HEK293 (cell line): Measurements from ENCODE around the gene NOTCH3.
A peak's percentile ranks its signal among the peaks of the same experiment; 100 is the strongest.

ENCODE experiments used
- CTCF ChIA-PET: fragments of 350-600 bp; formaldehyde crosslinking; extraction: SDS; loops from one replicate; lab custom pipeline; 2021; ENCODE audit warnings: antibody characterized with exemption; lab: Yijun Ruan, JAX
- POLR2A ChIA-PET: fragments of 300-600 bp; formaldehyde crosslinking; extraction: SDS; loops from one replicate; lab custom pipeline; 2020; ENCODE audit warnings: antibody characterized with exemption, inconsistent platforms; lab: Yijun Ruan, JAX
- H3K27ac ChIP-seq: fragments of 200-500 bp; sonication (Bioruptor generic); 2 replicates; pipeline ENCODE4 v1.5.1; 2014; ENCODE audit warnings: low read depth, low read length, control low read depth, inconsistent platforms; ENCODE audit errors: extremely low read depth
- H3K36me3 ChIP-seq, 2 experiments: fragments of 200-500 bp in 1 of 2; sonication (Bioruptor generic) in 1 of 2; 1 replicate in 1 of 2; 2 replicates in 1 of 2; pipeline ENCODE4 v1.5.1; 2014 to 2017; ENCODE audit warnings: inconsistent platforms in 2 of 2, low read length in 2 of 2; ENCODE audit not compliant: control insufficient read depth in 2 of 2, insufficient read depth in 1 of 2
- H3K4me1 ChIP-seq: fragments of 200-500 bp; sonication (Bioruptor generic); 2 replicates; pipeline ENCODE4 v1.5.1; 2014; ENCODE audit warnings: mild to moderate bottlenecking, low read length, inconsistent platforms; ENCODE audit not compliant: control insufficient read depth, insufficient read depth
- H3K4me3 ChIP-seq: 2 replicates; pipeline ENCODE4 v1.5.1; 2011; ENCODE audit warnings: low read depth, mild to moderate bottlenecking, control low read depth, low read length, moderate library complexity
- H3K9me3 ChIP-seq: fragments of 200-500 bp; sonication (Bioruptor generic); 2 replicates; pipeline ENCODE4 v1.5.1; 2014; ENCODE audit warnings: low read depth, low read length, inconsistent platforms; ENCODE audit not compliant: control insufficient read depth, insufficient read depth
- GLIS1 ChIP-seq: fragments of 450-650 bp; formaldehyde crosslinking; IDR thresholded peaks from 2 replicates; pipeline ENCODE4 v1.5.1; 2016; ENCODE audit warnings: missing biosample characterization, missing genetic modification characterization
- HOXA7 ChIP-seq: sonication (generic); formaldehyde crosslinking; IDR thresholded peaks from 2 replicates; pipeline ENCODE4 v1.8.1; 2022; ENCODE audit warnings: missing genetic modification reagents, borderline replicate concordance
- OSR2 ChIP-seq: fragments of 450-650 bp; formaldehyde crosslinking; IDR thresholded peaks from 2 replicates; pipeline ENCODE4 v1.5.1; 2016; ENCODE audit warnings: missing biosample characterization, missing genetic modification characterization
- PRDM1 ChIP-seq: fragments of 450-650 bp; formaldehyde crosslinking; IDR thresholded peaks from 2 replicates; pipeline ENCODE4; 2016; ENCODE audit warnings: missing biosample characterization, missing genetic modification characterization
- ZBTB17 ChIP-seq: fragments of 450-650 bp; formaldehyde crosslinking; IDR thresholded peaks from 2 replicates; pipeline ENCODE4 v1.5.1; 2016; ENCODE audit warnings: missing biosample characterization, missing genetic modification characterization
- ZBTB21 ChIP-seq: fragments of 450-650 bp; formaldehyde crosslinking; IDR thresholded peaks from 2 replicates; pipeline ENCODE4 v1.5.1; 2017; ENCODE audit warnings: missing biosample characterization, missing genetic modification characterization
- ZBTB7A ChIP-seq: fragments of 450-650 bp; formaldehyde crosslinking; IDR thresholded peaks from 2 replicates; pipeline ENCODE4 v1.5.1; 2016; ENCODE audit warnings: low read depth, missing biosample characterization, missing genetic modification characterization
- ZIC2 ChIP-seq: fragments of 450-650 bp; formaldehyde crosslinking; IDR thresholded peaks from 2 replicates; pipeline ENCODE4 v1.5.1; 2016; ENCODE audit warnings: missing biosample characterization, missing genetic modification characterization
- ZNF10 ChIP-seq: fragments of 450-650 bp; formaldehyde crosslinking; IDR thresholded peaks from 2 replicates; pipeline ENCODE4 v1.5.1; 2017; ENCODE audit warnings: missing biosample characterization, missing genetic modification characterization
- ZNF16 ChIP-seq: fragments of 450-650 bp; formaldehyde crosslinking; IDR thresholded peaks from 2 replicates; pipeline ENCODE4 v1.5.1; 2016; ENCODE audit warnings: low read depth, missing biosample characterization, missing genetic modification characterization
- ZNF184 ChIP-seq: fragments of 450-650 bp; IDR thresholded peaks from 2 replicates; pipeline ENCODE4 v1.5.1; 2018; ENCODE audit warnings: missing biosample characterization, mild to moderate bottlenecking, missing genetic modification characterization
- ZNF2 ChIP-seq: fragments of 450-650 bp; formaldehyde crosslinking; IDR thresholded peaks from 2 replicates; pipeline ENCODE4 v1.5.1; 2016; ENCODE audit warnings: missing biosample characterization, missing genetic modification characterization
- ZNF221 ChIP-seq: fragments of 450-650 bp; formaldehyde crosslinking; IDR thresholded peaks from 2 replicates; pipeline ENCODE4 v1.5.1; 2017; ENCODE audit warnings: missing biosample characterization, missing genetic modification characterization, borderline replicate concordance
- ZNF23 ChIP-seq: fragments of 450-650 bp; formaldehyde crosslinking; IDR thresholded peaks from 2 replicates; pipeline ENCODE4 v1.5.1; 2016; ENCODE audit warnings: missing biosample characterization, missing genetic modification characterization, borderline replicate concordance
- ZNF239 ChIP-seq: fragments of 450-650 bp; formaldehyde crosslinking; IDR thresholded peaks from 2 replicates; pipeline ENCODE4 v1.5.1; 2016; ENCODE audit warnings: missing biosample characterization, missing genetic modification characterization
- ZNF26 ChIP-seq: fragments of 450-650 bp; formaldehyde crosslinking; IDR thresholded peaks from 2 replicates; pipeline ENCODE4 v1.5.1; 2016; ENCODE audit warnings: missing biosample characterization, missing genetic modification characterization
- ZNF311 ChIP-seq: fragments of 450-650 bp; formaldehyde crosslinking; IDR thresholded peaks from 2 replicates; pipeline ENCODE4 v1.5.1; 2017; ENCODE audit warnings: missing biosample characterization, missing genetic modification characterization, borderline replicate concordance
- ZNF37A ChIP-seq: fragments of 450-650 bp; IDR thresholded peaks from 2 replicates; pipeline ENCODE4 v1.5.1; 2018; ENCODE audit warnings: missing biosample characterization, missing genetic modification characterization
- ZNF391 ChIP-seq: fragments of 450-650 bp; formaldehyde crosslinking; IDR thresholded peaks from 2 replicates; pipeline ENCODE4 v1.5.1; 2016; ENCODE audit warnings: low read depth, missing biosample characterization, missing genetic modification characterization, borderline replicate concordance
- ZNF426 ChIP-seq: fragments of 450-650 bp; formaldehyde crosslinking; IDR thresholded peaks from 2 replicates; pipeline ENCODE4 v1.5.1; 2017; ENCODE audit warnings: missing biosample characterization, missing genetic modification characterization, mild to moderate bottlenecking, inconsistent platforms, moderate library complexity
- ZNF473 ChIP-seq: fragments of 450-650 bp; formaldehyde crosslinking; IDR thresholded peaks from 2 replicates; pipeline ENCODE4 v1.5.1; 2017; ENCODE audit warnings: missing biosample characterization, missing genetic modification characterization
- ZNF549 ChIP-seq: fragments of 450-650 bp; IDR thresholded peaks from 2 replicates; pipeline ENCODE4 v1.5.1; 2018; ENCODE audit warnings: missing biosample characterization, missing genetic modification characterization, mild to moderate bottlenecking, inconsistent platforms, moderate library complexity
- ZNF664 ChIP-seq: fragments of 450-650 bp; formaldehyde crosslinking; IDR thresholded peaks from 2 replicates; pipeline ENCODE4 v1.5.1; 2016; ENCODE audit warnings: missing biosample characterization, missing genetic modification characterization
- ZNF701 ChIP-seq: fragments of 450-650 bp; formaldehyde crosslinking; IDR thresholded peaks from 2 replicates; pipeline ENCODE4 v1.5.1; 2016; ENCODE audit warnings: missing biosample characterization, missing genetic modification characterization
- ZNF792 ChIP-seq: fragments of 450-650 bp; formaldehyde crosslinking; IDR thresholded peaks from 2 replicates; pipeline ENCODE4 v1.5.1; 2016; ENCODE audit warnings: missing biosample characterization, missing genetic modification characterization
- TF ChIP-seq, protein P1 (sequence below): fragments of 450-650 bp; formaldehyde crosslinking; conservative IDR thresholded peaks from 2 replicates; pipeline ENCODE4 v1.5.1; 2016; ENCODE audit warnings: low read depth, missing biosample characterization, missing genetic modification characterization
- TF ChIP-seq, protein P2 (sequence below): fragments of 450-650 bp; formaldehyde crosslinking; IDR thresholded peaks from 2 replicates; pipeline ENCODE4 v1.5.1; 2016; ENCODE audit warnings: missing biosample characterization, missing genetic modification characterization

The NOTCH3 gene

DNA sequence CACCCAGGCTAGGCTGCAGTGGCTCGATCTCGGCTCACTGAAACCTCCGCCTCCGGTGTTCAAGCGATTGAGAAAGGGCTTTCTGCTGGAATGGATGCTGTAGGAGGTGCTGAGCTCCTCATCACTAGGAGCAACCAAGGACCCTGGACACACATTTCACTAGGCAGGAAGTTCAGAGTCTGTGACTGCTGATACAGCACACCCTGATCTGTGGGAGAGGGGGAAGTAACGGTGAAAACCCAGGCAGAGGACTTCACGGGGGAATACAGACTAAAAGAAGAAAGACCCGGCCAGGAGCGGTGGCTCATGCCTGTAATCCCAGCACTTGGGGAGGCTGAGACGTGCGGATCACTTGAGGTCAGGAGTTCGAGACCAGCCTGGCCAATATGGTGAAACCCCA, 11.9 kb upstream of the NOTCH3 start:
- POLR2A ChIA-PET: no interaction called here
- Histone ChIP-seq H3K36me3 (no peaks in the 10 kb centered on the region), H3K4me3 (no peak overlapping the region), H3K4me1 (no peaks in the 10 kb centered on the region), H3K27ac (no peak overlapping the region), H3K9me3 (no peaks in the 10 kb centered on the region)
- CTCF ChIA-PET: no interaction called here
- TF ChIP-seq ZNF221 (tag by site-specific recombination) (no peak), ZNF701 (tag by site-specific recombination) (no peak), OSR2 (tag by site-specific recombination) (no peak), ZNF10 (tag by site-specific recombination) (no peak), PRDM1 (tag by site-specific recombination) (no peak), ZNF664 (tag by site-specific recombination) (no peak), ZNF26 (tag by site-specific recombination) (no peak), ZNF2 (no peak), ZNF391 (tag by site-specific recombination) (no peak), ZBTB21 (tag by site-specific recombination) (no peak), HOXA7 (no peak), ZNF426 (tag by site-specific recombination) (no peak), ZNF16 (no peak), ZNF311 (tag by site-specific recombination) (no peak), ZNF792 (tag by site-specific recombination) (no peak), ZNF549 (tag by site-specific recombination) (no peak), ZNF184 (tag by site-specific recombination) (no peak), ZNF23 (tag by site-specific recombination) (no peak), ZNF473 (tag by site-specific recombination) (no peak)

DNA sequence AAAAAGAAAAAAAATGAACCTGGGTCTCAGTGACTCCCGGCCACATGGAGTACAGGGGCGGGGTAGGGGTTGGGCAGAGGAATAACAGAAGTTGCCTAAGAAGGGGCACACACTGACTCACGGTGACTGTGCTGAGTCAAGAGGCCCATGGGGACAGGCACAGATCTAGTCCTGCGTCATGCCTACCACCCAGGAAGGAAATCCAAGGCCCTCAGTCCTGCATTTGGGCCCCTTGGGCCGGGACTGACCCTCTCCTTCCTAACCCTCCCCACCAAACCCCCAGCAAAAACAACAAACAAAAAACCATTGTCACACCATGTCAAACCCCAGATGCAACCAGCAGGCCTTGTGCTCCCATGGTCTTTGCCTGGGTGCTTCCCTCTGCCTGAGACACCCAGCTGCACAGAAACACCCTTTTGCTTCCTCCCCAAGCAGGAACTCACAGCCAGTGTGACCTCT, 9.6 kb upstream of the NOTCH3 start:
- POLR2A ChIA-PET: interaction anchor here (1.9 kb wide), 1 partner anchor 10 kb away, joined by 6 read pairs; the partner anchor contains the start of gene NOTCH3
- no peak overlapping the region for H3K27ac ChIP-seq
- no peaks in the 10 kb centered on the region for H3K36me3 ChIP-seq
- TF ChIP-seq ZIC2 (0 out of 2 replicates have a peak, but pooled peaks have one; percentile 12), ZBTB7A (no peak), ZNF239 (no peak), GLIS1 (tag by site-specific recombination) (no peak), ZBTB17 (tag by site-specific recombination) (no peak), ZNF37A (tag by site-specific recombination) (no peak)
- TF ChIP-seq, protein P1, sequence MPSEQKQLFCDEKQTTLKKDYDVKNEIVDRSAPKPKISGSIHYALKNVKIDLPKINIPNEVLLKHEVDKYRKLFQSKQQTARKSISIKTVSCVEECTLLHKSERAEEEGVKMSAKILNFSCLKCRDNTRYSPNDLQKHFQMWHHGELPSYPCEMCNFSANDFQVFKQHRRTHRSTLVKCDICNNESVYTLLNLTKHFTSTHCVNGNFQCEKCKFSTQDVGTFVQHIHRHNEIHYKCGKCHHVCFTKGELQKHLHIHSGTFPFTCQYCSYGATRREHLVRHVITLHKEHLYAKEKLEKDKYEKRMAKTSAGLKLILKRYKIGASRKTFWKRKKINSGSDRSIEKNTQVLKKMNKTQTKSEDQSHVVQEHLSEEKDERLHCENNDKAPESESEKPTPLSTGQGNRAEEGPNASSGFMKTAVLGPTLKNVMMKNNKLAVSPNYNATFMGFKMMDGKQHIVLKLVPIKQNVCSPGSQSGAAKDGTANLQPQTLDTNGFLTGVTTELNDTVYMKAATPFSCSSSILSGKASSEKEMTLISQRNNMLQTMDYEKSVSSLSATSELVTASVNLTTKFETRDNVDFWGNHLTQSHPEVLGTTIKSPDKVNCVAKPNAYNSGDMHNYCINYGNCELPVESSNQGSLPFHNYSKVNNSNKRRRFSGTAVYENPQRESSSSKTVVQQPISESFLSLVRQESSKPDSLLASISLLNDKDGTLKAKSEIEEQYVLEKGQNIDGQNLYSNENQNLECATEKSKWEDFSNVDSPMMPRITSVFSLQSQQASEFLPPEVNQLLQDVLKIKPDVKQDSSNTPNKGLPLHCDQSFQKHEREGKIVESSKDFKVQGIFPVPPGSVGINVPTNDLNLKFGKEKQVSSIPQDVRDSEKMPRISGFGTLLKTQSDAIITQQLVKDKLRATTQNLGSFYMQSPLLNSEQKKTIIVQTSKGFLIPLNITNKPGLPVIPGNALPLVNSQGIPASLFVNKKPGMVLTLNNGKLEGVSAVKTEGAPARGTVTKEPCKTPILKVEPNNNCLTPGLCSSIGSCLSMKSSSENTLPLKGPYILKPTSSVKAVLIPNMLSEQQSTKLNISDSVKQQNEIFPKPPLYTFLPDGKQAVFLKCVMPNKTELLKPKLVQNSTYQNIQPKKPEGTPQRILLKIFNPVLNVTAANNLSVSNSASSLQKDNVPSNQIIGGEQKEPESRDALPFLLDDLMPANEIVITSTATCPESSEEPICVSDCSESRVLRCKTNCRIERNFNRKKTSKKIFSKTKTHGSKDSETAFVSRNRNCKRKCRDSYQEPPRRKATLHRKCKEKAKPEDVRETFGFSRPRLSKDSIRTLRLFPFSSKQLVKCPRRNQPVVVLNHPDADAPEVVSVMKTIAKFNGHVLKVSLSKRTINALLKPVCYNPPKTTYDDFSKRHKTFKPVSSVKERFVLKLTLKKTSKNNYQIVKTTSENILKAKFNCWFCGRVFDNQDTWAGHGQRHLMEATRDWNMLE: no peak
- TF ChIP-seq, protein P2, sequence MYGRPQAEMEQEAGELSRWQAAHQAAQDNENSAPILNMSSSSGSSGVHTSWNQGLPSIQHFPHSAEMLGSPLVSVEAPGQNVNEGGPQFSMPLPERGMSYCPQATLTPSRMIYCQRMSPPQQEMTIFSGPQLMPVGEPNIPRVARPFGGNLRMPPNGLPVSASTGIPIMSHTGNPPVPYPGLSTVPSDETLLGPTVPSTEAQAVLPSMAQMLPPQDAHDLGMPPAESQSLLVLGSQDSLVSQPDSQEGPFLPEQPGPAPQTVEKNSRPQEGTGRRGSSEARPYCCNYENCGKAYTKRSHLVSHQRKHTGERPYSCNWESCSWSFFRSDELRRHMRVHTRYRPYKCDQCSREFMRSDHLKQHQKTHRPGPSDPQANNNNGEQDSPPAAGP (tag by site-specific recombination): peak; percentile 31; the same call in 1 of the 2 replicates
- TF ChIP-seq, all 188 proteins: peak for 2
- CTCF ChIA-PET: interaction anchor here (0.6 kb wide), 1 partner anchor 14 kb away, joined by 3 read pairs; no protein-coding TSS in a partner anchor
- no peaks in the 10 kb centered on the region for H3K9me3 ChIP-seq
- no peak overlapping the region for H3K4me3 ChIP-seq
- no peaks in the 10 kb centered on the region for H3K4me1 ChIP-seq
